ENCODE results near the gene CUBN.

CUBN gene

GRCh38 chr10:17129741-17130140 is at the start of gene CUBN:
Gene CUBN, minus strand, starts transcription at chr10:17129811. Its CDS starts 46 bp downstream, at chr10:17129765.
- no peak for DNase-seq

- DNase-seq: no peak
Measured at GRCh38 chr10:17179002-17179401, 49.4 kb upstream of the CUBN start.

GRCh38 chr10:17178006-17178405 is 48.4 kb upstream of the CUBN start:
- DNase-seq: no peak

- DNase-seq: no peak
Measured at GRCh38 chr10:17177014-17177413, 47.4 kb upstream of the CUBN start.

GRCh38 chr10:17176091-17176490 is 46.5 kb upstream of the CUBN start:
- DNase-seq: no peak

GRCh38 chr10:17175551-17175950 is 45.9 kb upstream of the CUBN start:
- DNase-seq: no peak

- DNase-seq: no peak
Measured at GRCh38 chr10:17174626-17175025, 45.0 kb upstream of the CUBN start.

GRCh38 chr10:17171141-17171641 is 41.6 kb upstream of the CUBN start:
- no peak for DNase-seq

- DNase-seq: no peak
Measured at GRCh38 chr10:17169803-17170202, 40.2 kb upstream of the CUBN start.

GRCh38 chr10:17166699-17167098 is 37.1 kb upstream of the CUBN start:
- DNase-seq: no peak

GRCh38 chr10:17162828-17163227 is 33.2 kb upstream of the CUBN start:
- no peak for DNase-seq

- no peak for DNase-seq
Measured at GRCh38 chr10:17161775-17162174, 32.2 kb upstream of the CUBN start.

- DNase-seq: no peak
Measured at GRCh38 chr10:17157024-17157423, 27.4 kb upstream of the CUBN start.

GRCh38 chr10:17155826-17156225 is 26.2 kb upstream of the CUBN start:
- DNase-seq: no peak

GRCh38 chr10:17154116-17154515 is 24.5 kb upstream of the CUBN start:
- DNase-seq: no peak

GRCh38 chr10:17153321-17153720 is 23.7 kb upstream of the CUBN start:
- DNase-seq: no peak

GRCh38 chr10:17151716-17152115 is 22.1 kb upstream of the CUBN start:
- DNase-seq: no peak

GRCh38 chr10:17147884-17148489 is 18.4 kb upstream of the CUBN start:
- DNase-seq: no peak

GRCh38 chr10:17146892-17147291 is 17.3 kb upstream of the CUBN start:
- no peak for DNase-seq

GRCh38 chr10:17145239-17145638 is 15.6 kb upstream of the CUBN start:
- no peak for DNase-seq

- no peak for DNase-seq
Measured at GRCh38 chr10:17144757-17145156, 15.1 kb upstream of the CUBN start.

GRCh38 chr10:17144032-17144431 is 14.4 kb upstream of the CUBN start:
- no peak for DNase-seq

GRCh38 chr10:17143055-17143690 is 13.6 kb upstream of the CUBN start:
- DNase-seq: no peak

GRCh38 chr10:17141504-17142229 is 12.1 kb upstream of the CUBN start:
- no peak for DNase-seq

All from RPMI8226 (cell line).